ENCODE results near the gene HHIPL1. TPM values are rescaled to one million over a fixed set of nuclear protein-coding genes. Genes with fewer than 3 reads are reported as not detected.

HHIPL1 gene
- total RNA-seq, 4 donors from 2014 or later: 2.6 to 3.9 (median 3.1) TPM

DNA sequence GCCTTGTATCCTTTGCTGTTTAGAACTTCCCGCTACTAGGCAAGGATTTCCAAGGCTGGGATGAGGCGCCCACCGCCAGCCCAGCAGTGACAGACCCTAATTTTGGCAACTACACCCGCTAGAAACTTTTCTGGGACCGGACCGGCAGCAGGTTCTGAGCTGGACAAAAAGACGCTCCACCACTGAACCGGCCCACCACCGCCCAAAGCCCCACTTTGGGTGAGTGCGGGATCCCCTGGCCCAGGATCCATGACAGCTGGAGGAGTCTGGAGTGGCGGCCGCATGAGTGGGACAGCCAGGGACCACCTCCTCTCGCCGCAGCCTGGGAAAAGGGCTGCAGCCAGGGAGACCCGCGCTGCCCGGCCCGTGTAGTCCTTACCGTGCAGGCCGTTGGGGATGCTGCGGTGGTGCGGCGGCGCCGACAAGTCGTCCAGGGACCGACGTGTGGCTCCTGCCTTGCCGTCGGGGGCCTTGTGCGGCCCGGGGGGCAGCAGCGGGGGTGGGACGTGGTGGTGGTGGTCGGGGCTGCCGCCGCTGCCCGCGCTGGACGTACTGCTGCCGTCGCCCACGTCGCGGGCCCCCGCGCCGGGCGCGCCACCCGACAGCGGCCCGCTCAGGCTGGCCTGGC lies 42.0 kb upstream of the HHIPL1 start:
- WGBS, 2 donors: 43 to 72% methylated on average over 4 to 25 of the region's 53 CpGs
- H3K27me3 ChIP-seq: no peaks in the 10 kb centered on the region
- DNase-seq (ENCODE audit: low spot score in 2 of 2): no peak
- no peaks in the 10 kb centered on the region for H3K9me3 ChIP-seq
- TF ChIP-seq, protein P1, sequence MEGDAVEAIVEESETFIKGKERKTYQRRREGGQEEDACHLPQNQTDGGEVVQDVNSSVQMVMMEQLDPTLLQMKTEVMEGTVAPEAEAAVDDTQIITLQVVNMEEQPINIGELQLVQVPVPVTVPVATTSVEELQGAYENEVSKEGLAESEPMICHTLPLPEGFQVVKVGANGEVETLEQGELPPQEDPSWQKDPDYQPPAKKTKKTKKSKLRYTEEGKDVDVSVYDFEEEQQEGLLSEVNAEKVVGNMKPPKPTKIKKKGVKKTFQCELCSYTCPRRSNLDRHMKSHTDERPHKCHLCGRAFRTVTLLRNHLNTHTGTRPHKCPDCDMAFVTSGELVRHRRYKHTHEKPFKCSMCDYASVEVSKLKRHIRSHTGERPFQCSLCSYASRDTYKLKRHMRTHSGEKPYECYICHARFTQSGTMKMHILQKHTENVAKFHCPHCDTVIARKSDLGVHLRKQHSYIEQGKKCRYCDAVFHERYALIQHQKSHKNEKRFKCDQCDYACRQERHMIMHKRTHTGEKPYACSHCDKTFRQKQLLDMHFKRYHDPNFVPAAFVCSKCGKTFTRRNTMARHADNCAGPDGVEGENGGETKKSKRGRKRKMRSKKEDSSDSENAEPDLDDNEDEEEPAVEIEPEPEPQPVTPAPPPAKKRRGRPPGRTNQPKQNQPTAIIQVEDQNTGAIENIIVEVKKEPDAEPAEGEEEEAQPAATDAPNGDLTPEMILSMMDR (IDR thresholded peaks at IDR 0.05): no peak
- TF ChIP-seq EP300 (IDR thresholded peaks at IDR 0.05) (no peak), POLR2A (IDR thresholded peaks at IDR 0.05) (no peak)
- H3K4me3 ChIP-seq: peak overlapping the region; percentile 24 to 63 (median 38)
- no peaks in the 10 kb centered on the region for H3K36me3 ChIP-seq
- peak overlapping the region in 1 of 4 donors; percentile 57 for H3K27ac ChIP-seq
- H3K4me1 ChIP-seq: peaks cover 0 to 34% (median 9%) of the 10 kb centered on the region in 4 donors

GRCh38 chr14:99603471-99604277 lies 41.3 kb upstream of the HHIPL1 start, which contains the start of gene CCDC85C:
CCDC85C (minus strand) TSS chr14:99604207; CDS start chr14:99603959, 248 bp downstream.
- no peak for DNase-seq (ENCODE audit: low spot score in 2 of 2)
- Histone ChIP-seq H3K4me3 (peak within 1 kb of the TSS; percentile 47 to 90 (median 70)), H3K4me1 (peaks cover 0 to 34% (median 9%) of the 10 kb centered on the region in 4 donors), H3K27me3 (no peaks in the 10 kb centered on the region), H3K9me3 (no peaks in the 10 kb centered on the region), H3K27ac (peak within 1 kb of the TSS; percentile 18 to 84 (median 62)), H3K36me3 (no peaks in the 10 kb centered on the region)
- 4 to 5% methylated on average over 19 to 22 of the region's 128 CpGs for WGBS, 2 donors
- TF ChIP-seq, protein P1 (IDR thresholded peaks at IDR 0.05): no peak
- TF ChIP-seq EP300 (IDR thresholded peaks at IDR 0.05) (no peak), POLR2A (IDR thresholded peaks at IDR 0.05) (no peak)

DNA sequence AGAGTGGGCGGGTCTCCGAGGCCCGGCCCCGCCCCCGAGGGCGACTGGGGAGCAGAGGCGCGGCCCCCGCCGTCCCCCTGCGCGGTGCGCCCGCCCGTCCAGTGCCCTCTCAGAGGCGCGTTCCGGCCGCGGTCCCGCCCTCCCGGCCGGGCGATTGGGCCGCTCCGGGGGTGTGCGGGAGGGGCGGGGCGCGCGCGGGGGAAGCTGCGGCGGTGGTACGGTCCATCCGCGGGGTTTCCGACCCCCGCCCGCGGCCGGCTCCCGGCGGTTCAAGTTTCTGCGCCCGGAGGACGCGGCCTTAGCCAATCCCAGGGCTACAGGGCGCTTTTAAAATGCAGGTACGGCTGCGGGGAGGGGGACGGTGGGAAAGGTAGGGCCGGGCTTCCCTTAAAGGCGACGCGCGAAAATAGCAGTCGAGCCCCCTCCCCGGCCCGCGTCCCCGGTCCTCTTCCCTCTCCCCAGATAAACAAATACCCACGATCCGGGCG lies 40.6 kb upstream of the HHIPL1 start:
- Histone ChIP-seq H3K27me3 (no peaks in the 10 kb centered on the region), H3K36me3 (no peaks in the 10 kb centered on the region), H3K27ac (peak overlapping the region; percentile 18 to 84 (median 62)), H3K4me1 (peaks cover 0 to 34% (median 9%) of the 10 kb centered on the region in 4 donors), H3K4me3 (peak overlapping the region; percentile 47 to 90 (median 70)), H3K9me3 (no peaks in the 10 kb centered on the region)
- TF ChIP-seq EP300 (IDR thresholded peaks at IDR 0.05) (peak in 1 of 2 donors; percentile 52), POLR2A (IDR thresholded peaks at IDR 0.05) (no peak)
- TF ChIP-seq, protein P1 (IDR thresholded peaks at IDR 0.05): peak in 2 of 5 experiments; percentile 12 to 41
- WGBS, 2 donors: 0 to 1% methylated on average over 19 to 32 of the region's 65 CpGs
- peak; percentile 75 to 81 for DNase-seq (ENCODE audit: low spot score in 2 of 2)

- Histone ChIP-seq H3K27ac (peak overlapping the region; percentile 18 to 84 (median 62)), H3K36me3 (no peaks in the 10 kb centered on the region), H3K27me3 (no peaks in the 10 kb centered on the region), H3K4me1 (peaks cover 0 to 34% (median 9%) of the 10 kb centered on the region in 4 donors), H3K9me3 (no peaks in the 10 kb centered on the region), H3K4me3 (peak overlapping the region; percentile 47 to 90 (median 70))
- no peak for DNase-seq (ENCODE audit: low spot score in 2 of 2)
- TF ChIP-seq POLR2A (IDR thresholded peaks at IDR 0.05) (no peak), EP300 (IDR thresholded peaks at IDR 0.05) (no peak)
- TF ChIP-seq, protein P1 (IDR thresholded peaks at IDR 0.05): no peak
- 0 to 1% methylated on average over 26 to 31 of the region's 50 CpGs for WGBS, 2 donors
These were observed 40.1 kb upstream of the HHIPL1 start for GRCh38 chr14:99604766-99605298.

Data from tibial nerve (tissue), 4 donors.